Measurements from ENCODE around the gene RPS6KA2.

RPS6KA2 gene

GRCh38 chr6:166412156-166412910, 214.7 kb downstream of the RPS6KA2 start:
- DNase-seq, result no peak

GRCh38 chr6:166411721-166412151, 215.3 kb downstream of the RPS6KA2 start:
- no peak for DNase-seq

GRCh38 chr6:166411271-166411670, 215.8 kb downstream of the RPS6KA2 start:
- DNase-seq, result no peak

GRCh38 chr6:166410426-166410935, 216.6 kb downstream of the RPS6KA2 start:
- no peak for DNase-seq

- no peak for DNase-seq
Measured at GRCh38 chr6:166408936-166409755, 217.9 kb downstream of the RPS6KA2 start.

- no peak for DNase-seq
Measured at GRCh38 chr6:166406197-166406596, 220.9 kb downstream of the RPS6KA2 start.

- no peak for DNase-seq
Measured at GRCh38 chr6:166405386-166405785, 221.7 kb downstream of the RPS6KA2 start.

GRCh38 chr6:166402582-166403277, 224.3 kb downstream of the RPS6KA2 start:
- peak in 1 of 3 experiments; percentile 56 for DNase-seq

- DNase-seq, result peak; percentile 52 to 83 (median 56)
Measured at GRCh38 chr6:166400649-166401250, 226.3 kb downstream of the RPS6KA2 start.

GRCh38 chr6:166400181-166400580, 226.9 kb downstream of the RPS6KA2 start:
- no peak for DNase-seq

GRCh38 chr6:166398348-166398747, 228.7 kb downstream of the RPS6KA2 start:
- DNase-seq, result no peak

GRCh38 chr6:166397849-166398248, 229.2 kb downstream of the RPS6KA2 start:
- DNase-seq, result no peak

- DNase-seq, result no peak
Measured at GRCh38 chr6:166395778-166396177, 231.3 kb downstream of the RPS6KA2 start.

GRCh38 chr6:166395351-166395750, 231.7 kb downstream of the RPS6KA2 start:
- DNase-seq, result no peak

- no peak for DNase-seq
Measured at GRCh38 chr6:166394036-166394892, 232.8 kb downstream of the RPS6KA2 start.

- peak in 2 of 3 experiments; percentile 17 to 39 for DNase-seq
Measured at GRCh38 chr6:166393535-166393823, 233.6 kb downstream of the RPS6KA2 start.

- peak in 1 of 3 experiments; percentile 39 for DNase-seq
Measured at GRCh38 chr6:166392755-166393534, 234.1 kb downstream of the RPS6KA2 start.

- DNase-seq, result no peak
Measured at GRCh38 chr6:166389119-166389518, 237.9 kb downstream of the RPS6KA2 start.

GRCh38 chr6:166388290-166389004, 238.6 kb downstream of the RPS6KA2 start:
- no peak for DNase-seq

GRCh38 chr6:166387642-166388289, 239.3 kb downstream of the RPS6KA2 start:
- DNase-seq, result no peak

Measured in NCI-H1417 (cell line).